NT2/D1 (cell line): ENCODE results near the gene GCC2.

Experiments
- SUZ12 ChIP-seq: IDR thresholded peaks from 2 replicates; pipeline ENCODE4 v1.6.1; 2011; ENCODE audit not compliant: insufficient read length, insufficient read depth; ENCODE audit errors: extremely low read depth
- YY1 ChIP-seq: IDR thresholded peaks from 2 replicates; pipeline ENCODE4 v1.6.1; 2011; ENCODE audit not compliant: insufficient read length, insufficient read depth

DNA sequence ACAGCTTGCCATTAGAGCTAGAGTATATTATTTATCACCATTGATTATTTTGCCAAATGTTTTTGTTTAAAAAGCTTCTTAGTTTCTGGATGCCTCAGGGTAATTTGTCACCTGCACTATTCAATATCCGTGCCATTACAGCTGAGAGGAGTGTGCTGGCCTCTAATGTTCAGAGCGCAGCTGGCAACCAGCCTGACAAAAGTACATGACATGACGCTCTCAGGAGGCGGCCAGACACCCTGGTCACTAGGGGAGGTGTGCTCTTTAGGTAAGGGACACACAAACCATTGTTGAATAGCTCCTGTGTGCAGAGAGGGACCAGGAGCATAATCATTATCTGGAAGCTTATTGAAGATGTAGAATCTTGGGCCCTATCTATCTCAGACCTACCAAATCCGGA is 105.5 kb downstream of the GCC2 start:
- TF ChIP-seq YY1 (no peak), SUZ12 (no peak)
